SK-N-SH treated with all-trans-retinoic acid at 6 μM for 48 hours (cell line): ENCODE measurements around the gene RGL3.
"Not testable (repeated sequence)": the region's sequence is repeated elsewhere in the genome, so short reads cannot be mapped to it uniquely, and the experiment has no call there.

Experiments
- ATAC-seq: fragments of 200-7000 bp; cut with Tn5 transposase; 3 replicates; pipeline ENCODE4 v1.9.1; 2020; ENCODE audit warnings: mild to moderate bottlenecking, moderate library complexity
- ARNTL ChIP-seq: fragments of 450-650 bp; formaldehyde crosslinking; IDR thresholded peaks from 2 replicates; pipeline ENCODE4 v1.5.0; 2020; ENCODE audit warnings: low read depth, mild to moderate bottlenecking, moderate library complexity, borderline replicate concordance
- CSDC2 ChIP-seq: fragments of 250-450 bp; sonication (Bioruptor Pico); IDR thresholded peaks from 2 replicates; pipeline ENCODE4 v1.5.0; 2020; ENCODE audit warnings: mild to moderate bottlenecking, moderate library complexity
- CSRNP3 ChIP-seq: fragments of 250-450 bp; sonication (Bioruptor Pico); IDR thresholded peaks from 2 replicates; pipeline ENCODE4 v1.5.1; 2021; ENCODE audit warnings: mild to moderate bottlenecking, moderate library complexity
- ESRRG ChIP-seq: fragments of 250-450 bp; sonication (Bioruptor Pico); IDR thresholded peaks from 2 replicates; pipeline ENCODE4 v1.6.1; 2021; ENCODE audit warnings: mild to moderate bottlenecking
- GLIS3 ChIP-seq: fragments of 250-450 bp; sonication (Bioruptor Pico); IDR thresholded peaks from 2 replicates; pipeline ENCODE4 v1.5.0; 2020; ENCODE audit warnings: mild to moderate bottlenecking, moderate library complexity
- ISL1 ChIP-seq: fragments of 250-450 bp; sonication (Bioruptor Pico); IDR thresholded peaks from 2 replicates; pipeline ENCODE4 v2.1.2; 2022; ENCODE audit warnings: mild to moderate bottlenecking, moderate library complexity
- OSR1 ChIP-seq: fragments of 250-450 bp; sonication (Bioruptor Pico); IDR thresholded peaks from 2 replicates; pipeline ENCODE4 v1.8.0; 2022; ENCODE audit warnings: moderate library complexity, mild to moderate bottlenecking, inconsistent platforms
- PATZ1 ChIP-seq: fragments of 250-450 bp; sonication (Bioruptor Pico); IDR thresholded peaks from 2 replicates; pipeline ENCODE4 v1.8.0; 2020; ENCODE audit warnings: mild to moderate bottlenecking, moderate library complexity, borderline replicate concordance
- PPARA ChIP-seq: fragments of 250-450 bp; sonication (Bioruptor Pico); IDR thresholded peaks from 2 replicates; pipeline ENCODE4 v1.5.0; 2020; ENCODE audit warnings: mild to moderate bottlenecking, borderline replicate concordance
- RARB ChIP-seq: fragments of 250-450 bp; sonication (Bioruptor Pico); IDR thresholded peaks from 2 replicates; pipeline ENCODE4 v1.8.0; 2021; ENCODE audit warnings: mild to moderate bottlenecking, moderate library complexity
- SNAI2 ChIP-seq: fragments of 250-450 bp; sonication (Bioruptor Pico); IDR thresholded peaks from 2 replicates; pipeline ENCODE4 v1.5.0; 2020; ENCODE audit warnings: mild to moderate bottlenecking, moderate library complexity
- TCF4 ChIP-seq: fragments of 250-450 bp; sonication (Bioruptor Pico); IDR thresholded peaks from 2 replicates; pipeline ENCODE4 v1.8.0; 2021; ENCODE audit warnings: mild to moderate bottlenecking, moderate library complexity, borderline replicate concordance
- TOX ChIP-seq: fragments of 250-450 bp; sonication (Bioruptor Pico); IDR thresholded peaks from 2 replicates; pipeline ENCODE4 v1.8.0; 2021; ENCODE audit warnings: mild to moderate bottlenecking, moderate library complexity, borderline replicate concordance
- ZC3H10 ChIP-seq: fragments of 250-450 bp; sonication (Bioruptor Pico); IDR thresholded peaks from 2 replicates; pipeline ENCODE4 v1.5.1; 2021; ENCODE audit warnings: mild to moderate bottlenecking, moderate library complexity
- ZFP3 ChIP-seq: fragments of 250-450 bp; sonication (Bioruptor Pico); IDR thresholded peaks from 2 replicates; pipeline ENCODE4 v1.5.0; 2020; ENCODE audit warnings: mild to moderate bottlenecking, moderate library complexity
- ZFP30 ChIP-seq: fragments of 450-650 bp; formaldehyde crosslinking; IDR thresholded peaks from 2 replicates; pipeline ENCODE4 v1.5.0; 2022; ENCODE audit warnings: mild to moderate bottlenecking, moderate library complexity
- ZNF565 ChIP-seq: fragments of 450-650 bp; formaldehyde crosslinking; conservative IDR thresholded peaks from 2 replicates; pipeline ENCODE4 v1.5.0; 2020; ENCODE audit warnings: low read depth, mild to moderate bottlenecking, moderate library complexity
- ZNF70 ChIP-seq: fragments of 450-650 bp; formaldehyde crosslinking; IDR thresholded peaks from 2 replicates; pipeline ENCODE4 v1.5.0; 2020; ENCODE audit warnings: mild to moderate bottlenecking, moderate library complexity
- ZNF8 ChIP-seq: fragments of 450-650 bp; formaldehyde crosslinking; IDR thresholded peaks from 2 replicates; pipeline ENCODE4 v1.5.0; 2020; ENCODE audit warnings: mild to moderate bottlenecking, moderate library complexity
- TF ChIP-seq, protein P1 (sequence below): fragments of 250-450 bp; sonication (Bioruptor Pico); IDR thresholded peaks from 2 replicates; pipeline ENCODE4 v1.5.0; 2020; ENCODE audit warnings: mild to moderate bottlenecking, moderate library complexity
- TF ChIP-seq, protein P2 (sequence below): fragments of 250-450 bp; sonication (Bioruptor Pico); IDR thresholded peaks from 2 replicates; pipeline ENCODE4 v1.5.1; 2020; ENCODE audit warnings: low read depth, mild to moderate bottlenecking, moderate library complexity

The RGL3 gene

GRCh38 chr19:11356676-11357550 is 62.2 kb downstream of the RGL3 start:
- TF ChIP-seq OSR1 (CRISPR knock-in tag) = no peak
- ATAC-seq = no peak

DNA sequence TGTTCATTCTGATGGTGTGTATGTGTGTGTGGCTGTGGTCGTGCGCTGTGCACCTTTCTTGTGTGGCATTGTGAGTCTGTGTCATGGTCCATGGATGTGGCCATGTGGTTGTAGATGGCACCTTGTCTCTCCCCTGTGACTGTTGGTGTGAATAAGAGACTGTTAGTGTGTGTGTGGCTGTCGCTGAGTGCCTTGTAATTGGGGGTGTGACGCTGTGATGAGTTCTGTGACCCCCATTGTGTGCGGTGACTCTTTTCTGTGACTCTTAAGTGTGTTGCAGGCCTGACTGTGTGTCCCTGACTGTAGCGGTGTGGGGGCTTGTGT is 63.1 kb downstream of the RGL3 start:
- TF ChIP-seq, protein P1, sequence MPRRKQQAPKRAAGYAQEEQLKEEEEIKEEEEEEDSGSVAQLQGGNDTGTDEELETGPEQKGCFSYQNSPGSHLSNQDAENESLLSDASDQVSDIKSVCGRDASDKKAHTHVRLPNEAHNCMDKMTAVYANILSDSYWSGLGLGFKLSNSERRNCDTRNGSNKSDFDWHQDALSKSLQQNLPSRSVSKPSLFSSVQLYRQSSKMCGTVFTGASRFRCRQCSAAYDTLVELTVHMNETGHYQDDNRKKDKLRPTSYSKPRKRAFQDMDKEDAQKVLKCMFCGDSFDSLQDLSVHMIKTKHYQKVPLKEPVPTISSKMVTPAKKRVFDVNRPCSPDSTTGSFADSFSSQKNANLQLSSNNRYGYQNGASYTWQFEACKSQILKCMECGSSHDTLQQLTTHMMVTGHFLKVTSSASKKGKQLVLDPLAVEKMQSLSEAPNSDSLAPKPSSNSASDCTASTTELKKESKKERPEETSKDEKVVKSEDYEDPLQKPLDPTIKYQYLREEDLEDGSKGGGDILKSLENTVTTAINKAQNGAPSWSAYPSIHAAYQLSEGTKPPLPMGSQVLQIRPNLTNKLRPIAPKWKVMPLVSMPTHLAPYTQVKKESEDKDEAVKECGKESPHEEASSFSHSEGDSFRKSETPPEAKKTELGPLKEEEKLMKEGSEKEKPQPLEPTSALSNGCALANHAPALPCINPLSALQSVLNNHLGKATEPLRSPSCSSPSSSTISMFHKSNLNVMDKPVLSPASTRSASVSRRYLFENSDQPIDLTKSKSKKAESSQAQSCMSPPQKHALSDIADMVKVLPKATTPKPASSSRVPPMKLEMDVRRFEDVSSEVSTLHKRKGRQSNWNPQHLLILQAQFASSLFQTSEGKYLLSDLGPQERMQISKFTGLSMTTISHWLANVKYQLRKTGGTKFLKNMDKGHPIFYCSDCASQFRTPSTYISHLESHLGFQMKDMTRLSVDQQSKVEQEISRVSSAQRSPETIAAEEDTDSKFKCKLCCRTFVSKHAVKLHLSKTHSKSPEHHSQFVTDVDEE (CRISPR knock-in tag) = no peak
- no peak for TF ChIP-seq TCF4 (CRISPR knock-in tag)
- TF ChIP-seq TOX (CRISPR knock-in tag) = no peak
- no peak for TF ChIP-seq OSR1 (CRISPR knock-in tag)
- TF ChIP-seq ZNF565 = no peak
- no peak for TF ChIP-seq ZFP30 (CRISPR knock-in tag)
- no peak for TF ChIP-seq ZNF8
- no peak for TF ChIP-seq ESRRG (CRISPR knock-in tag)
- TF ChIP-seq ISL1 (CRISPR knock-in tag) = no peak
- no peak for TF ChIP-seq ZC3H10 (CRISPR knock-in tag)
- TF ChIP-seq CSDC2 (CRISPR knock-in tag) = no peak
- no peak for TF ChIP-seq PPARA
- TF ChIP-seq ZFP3 (CRISPR knock-in tag) = no peak
- no peak for TF ChIP-seq SNAI2 (CRISPR knock-in tag)
- TF ChIP-seq RARB (CRISPR knock-in tag) = no peak
- no peak for ATAC-seq

DNA sequence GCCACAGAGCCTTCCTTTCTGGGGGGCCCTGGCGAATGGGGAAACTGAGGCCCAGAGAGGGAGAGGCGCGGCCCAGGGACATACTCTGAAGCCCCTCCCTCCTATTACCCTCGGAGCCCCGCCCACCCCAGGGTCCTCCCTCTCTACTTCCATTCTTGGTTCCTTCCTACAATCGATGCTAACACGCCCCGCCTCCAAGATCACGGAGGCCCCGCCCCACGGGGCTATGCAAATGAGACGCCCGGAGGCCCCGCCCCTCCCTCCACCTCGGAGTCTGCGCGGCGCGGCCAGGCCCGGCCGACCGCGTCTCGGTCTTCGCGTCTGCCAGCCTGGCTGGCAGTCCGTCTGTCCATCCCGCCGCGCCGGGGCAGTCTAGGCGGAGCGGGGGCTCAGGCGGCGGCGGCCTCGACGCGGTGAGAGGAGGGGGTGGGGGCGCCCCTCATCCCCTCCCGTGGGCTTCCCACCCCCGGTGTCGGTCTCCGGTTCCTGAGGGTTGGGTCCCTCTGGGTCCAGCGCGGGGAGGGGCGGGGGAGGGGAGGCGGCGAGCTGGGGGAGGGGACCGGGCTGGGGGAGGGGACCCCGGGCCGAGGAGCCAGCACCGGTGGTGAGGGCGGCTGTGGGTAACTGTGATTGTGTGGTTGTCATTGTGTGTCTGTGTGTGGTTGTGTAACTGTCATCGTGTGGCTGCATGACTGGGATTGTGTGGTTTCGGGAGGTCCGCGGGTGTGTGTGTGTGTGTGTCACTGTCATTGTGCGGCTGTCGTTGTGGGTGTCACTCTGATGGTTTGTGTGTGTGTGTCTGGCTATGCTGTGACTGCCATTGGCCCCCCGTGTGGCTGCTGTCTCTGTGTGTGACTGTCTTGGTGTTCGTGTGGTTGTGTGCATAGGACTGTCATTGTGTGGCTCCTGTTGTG is 63.7 kb downstream of the RGL3 start, which contains the start of gene PLPPR2:
PLPPR2 (plus strand) TSS at position 273 of the 914 bp plus-strand sequence. CDS start 2,242 bp downstream, outside the sequence.
- ATAC-seq = peak; percentile 99
- TF ChIP-seq TOX (CRISPR knock-in tag) (no peak), ZNF70 (peak; percentile 57; the same call in 1 of the 2 replicates)

DNA sequence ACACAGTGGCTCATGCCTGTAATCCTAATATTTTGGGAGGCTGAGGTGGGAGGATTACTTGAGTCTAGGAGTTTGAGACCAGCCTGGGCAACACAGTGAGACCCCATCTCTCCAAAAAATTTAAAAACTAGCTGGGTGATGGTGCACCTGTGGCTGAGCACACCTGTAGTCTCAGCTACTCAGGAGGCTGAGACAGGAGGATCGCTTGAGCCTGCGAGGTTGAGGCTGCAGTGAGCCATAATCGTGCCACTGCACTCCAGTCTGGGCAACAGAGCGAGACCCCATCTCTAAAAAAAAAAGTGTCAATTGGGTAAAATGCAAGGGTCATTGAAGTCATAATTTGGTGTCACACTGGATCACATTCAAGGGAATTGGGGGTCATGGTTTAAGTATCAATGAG is 65.0 kb downstream of the RGL3 start:
- ATAC-seq = not testable (repeated sequence)

DNA sequence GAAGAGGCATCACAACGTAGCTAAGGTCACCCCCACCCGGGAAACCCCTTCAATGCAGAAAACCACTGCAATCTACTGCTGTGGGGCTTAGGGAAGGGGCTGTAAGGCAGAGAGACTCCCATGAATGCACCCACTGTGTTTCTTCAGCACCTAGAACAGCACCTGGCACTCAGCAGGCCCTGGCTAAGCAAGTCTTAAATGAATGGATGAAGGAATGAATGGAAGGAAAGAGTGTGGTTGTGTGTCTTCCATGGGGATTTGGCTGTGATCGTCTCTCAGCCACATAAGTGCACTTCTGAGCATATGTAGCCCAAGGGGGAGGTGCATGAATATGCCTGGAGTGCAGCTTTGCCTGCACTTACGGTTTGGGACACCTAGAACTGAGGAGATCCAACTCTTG is 69.9 kb downstream of the RGL3 start:
- TF ChIP-seq ARNTL (CRISPR knock-in tag) = no peak
- TF ChIP-seq PATZ1 (CRISPR knock-in tag) = no peak
- TF ChIP-seq TOX (CRISPR knock-in tag) = no peak
- TF ChIP-seq ISL1 (CRISPR knock-in tag) = no peak
- TF ChIP-seq, protein P2, sequence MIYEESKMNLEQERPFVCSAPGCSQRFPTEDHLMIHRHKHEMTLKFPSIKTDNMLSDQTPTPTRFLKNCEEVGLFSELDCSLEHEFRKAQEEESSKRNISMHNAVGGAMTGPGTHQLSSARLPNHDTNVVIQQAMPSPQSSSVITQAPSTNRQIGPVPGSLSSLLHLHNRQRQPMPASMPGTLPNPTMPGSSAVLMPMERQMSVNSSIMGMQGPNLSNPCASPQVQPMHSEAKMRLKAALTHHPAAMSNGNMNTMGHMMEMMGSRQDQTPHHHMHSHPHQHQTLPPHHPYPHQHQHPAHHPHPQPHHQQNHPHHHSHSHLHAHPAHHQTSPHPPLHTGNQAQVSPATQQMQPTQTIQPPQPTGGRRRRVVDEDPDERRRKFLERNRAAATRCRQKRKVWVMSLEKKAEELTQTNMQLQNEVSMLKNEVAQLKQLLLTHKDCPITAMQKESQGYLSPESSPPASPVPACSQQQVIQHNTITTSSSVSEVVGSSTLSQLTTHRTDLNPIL = no peak
- TF ChIP-seq ZFP30 (CRISPR knock-in tag) = no peak
- TF ChIP-seq ESRRG (CRISPR knock-in tag) = no peak
- no peak for TF ChIP-seq CSRNP3 (CRISPR knock-in tag)
- TF ChIP-seq RARB (CRISPR knock-in tag) = no peak
- no peak for TF ChIP-seq ZC3H10 (CRISPR knock-in tag)
- no peak for TF ChIP-seq ZNF8
- TF ChIP-seq GLIS3 = no peak
- no peak for TF ChIP-seq CSDC2 (CRISPR knock-in tag)
- no peak for ATAC-seq
